ENCODE results near the gene RIMS4. TPM values are rescaled to one million over a fixed set of nuclear protein-coding genes. Genes with fewer than 3 reads are reported as not detected.

The RIMS4 gene
- total and polyA plus RNA-seq, 2 of the 13 experiments (the other 11 are each of a cell fraction or from before 2014, with no cell fraction given): 0.01 to 0.07 TPM

- TF ChIP-seq ZNF782 (CRISPR knock-in tag; IDR thresholded peaks at IDR 0.05; ENCODE audit: borderline replicate concordance) (no peak), ZNF816 (CRISPR knock-in tag; IDR thresholded peaks at IDR 0.05; ENCODE audit: borderline replicate concordance) (no peak), ZFP36L2 (CRISPR knock-in tag; IDR thresholded peaks at IDR 0.05) (no peak)
- TF ChIP-seq, protein P1, sequence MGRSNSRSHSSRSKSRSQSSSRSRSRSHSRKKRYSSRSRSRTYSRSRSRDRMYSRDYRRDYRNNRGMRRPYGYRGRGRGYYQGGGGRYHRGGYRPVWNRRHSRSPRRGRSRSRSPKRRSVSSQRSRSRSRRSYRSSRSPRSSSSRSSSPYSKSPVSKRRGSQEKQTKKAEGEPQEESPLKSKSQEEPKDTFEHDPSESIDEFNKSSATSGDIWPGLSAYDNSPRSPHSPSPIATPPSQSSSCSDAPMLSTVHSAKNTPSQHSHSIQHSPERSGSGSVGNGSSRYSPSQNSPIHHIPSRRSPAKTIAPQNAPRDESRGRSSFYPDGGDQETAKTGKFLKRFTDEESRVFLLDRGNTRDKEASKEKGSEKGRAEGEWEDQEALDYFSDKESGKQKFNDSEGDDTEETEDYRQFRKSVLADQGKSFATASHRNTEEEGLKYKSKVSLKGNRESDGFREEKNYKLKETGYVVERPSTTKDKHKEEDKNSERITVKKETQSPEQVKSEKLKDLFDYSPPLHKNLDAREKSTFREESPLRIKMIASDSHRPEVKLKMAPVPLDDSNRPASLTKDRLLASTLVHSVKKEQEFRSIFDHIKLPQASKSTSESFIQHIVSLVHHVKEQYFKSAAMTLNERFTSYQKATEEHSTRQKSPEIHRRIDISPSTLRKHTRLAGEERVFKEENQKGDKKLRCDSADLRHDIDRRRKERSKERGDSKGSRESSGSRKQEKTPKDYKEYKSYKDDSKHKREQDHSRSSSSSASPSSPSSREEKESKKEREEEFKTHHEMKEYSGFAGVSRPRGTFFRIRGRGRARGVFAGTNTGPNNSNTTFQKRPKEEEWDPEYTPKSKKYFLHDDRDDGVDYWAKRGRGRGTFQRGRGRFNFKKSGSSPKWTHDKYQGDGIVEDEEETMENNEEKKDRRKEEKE (IDR thresholded peaks at IDR 0.05): no peak
- TF ChIP-seq, protein P2, sequence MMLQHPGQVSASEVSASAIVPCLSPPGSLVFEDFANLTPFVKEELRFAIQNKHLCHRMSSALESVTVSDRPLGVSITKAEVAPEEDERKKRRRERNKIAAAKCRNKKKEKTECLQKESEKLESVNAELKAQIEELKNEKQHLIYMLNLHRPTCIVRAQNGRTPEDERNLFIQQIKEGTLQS (CRISPR knock-in tag; IDR thresholded peaks at IDR 0.05): no peak
- TF ChIP-seq, protein P3, sequence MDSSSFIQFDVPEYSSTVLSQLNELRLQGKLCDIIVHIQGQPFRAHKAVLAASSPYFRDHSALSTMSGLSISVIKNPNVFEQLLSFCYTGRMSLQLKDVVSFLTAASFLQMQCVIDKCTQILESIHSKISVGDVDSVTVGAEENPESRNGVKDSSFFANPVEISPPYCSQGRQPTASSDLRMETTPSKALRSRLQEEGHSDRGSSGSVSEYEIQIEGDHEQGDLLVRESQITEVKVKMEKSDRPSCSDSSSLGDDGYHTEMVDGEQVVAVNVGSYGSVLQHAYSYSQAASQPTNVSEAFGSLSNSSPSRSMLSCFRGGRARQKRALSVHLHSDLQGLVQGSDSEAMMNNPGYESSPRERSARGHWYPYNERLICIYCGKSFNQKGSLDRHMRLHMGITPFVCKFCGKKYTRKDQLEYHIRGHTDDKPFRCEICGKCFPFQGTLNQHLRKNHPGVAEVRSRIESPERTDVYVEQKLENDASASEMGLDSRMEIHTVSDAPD (CRISPR knock-in tag; IDR thresholded peaks at IDR 0.05): no peak
Observed at GRCh38 chr20:44737116-44737515, 73.2 kb downstream of the RIMS4 start (continued).
